Choroid plexus epithelial cell (primary cell): ENCODE data around the gene CAMK1G.
A peak's percentile ranks its signal among the peaks of the same experiment; 100 is the strongest.

Source experiments
- DNase-seq: peaks from one replicate; pipeline ENCODE4 v3.0.0-alpha.2; 2010; ENCODE audit warnings: low read depth
- H3K4me3 ChIP-seq: 2 replicates; pipeline ENCODE4 v1.5.1; 2011; ENCODE audit warnings: low read depth, mild to moderate bottlenecking, control low read depth, low read length, moderate library complexity
- TF ChIP-seq, protein P1 (sequence below): conservative IDR thresholded peaks from 2 replicates; pipeline ENCODE4 v1.5.1; 2011; ENCODE audit warnings: low read depth, mild to moderate bottlenecking, control low read depth, inconsistent platforms, low read length, moderate library complexity

CAMK1G gene

DNA sequence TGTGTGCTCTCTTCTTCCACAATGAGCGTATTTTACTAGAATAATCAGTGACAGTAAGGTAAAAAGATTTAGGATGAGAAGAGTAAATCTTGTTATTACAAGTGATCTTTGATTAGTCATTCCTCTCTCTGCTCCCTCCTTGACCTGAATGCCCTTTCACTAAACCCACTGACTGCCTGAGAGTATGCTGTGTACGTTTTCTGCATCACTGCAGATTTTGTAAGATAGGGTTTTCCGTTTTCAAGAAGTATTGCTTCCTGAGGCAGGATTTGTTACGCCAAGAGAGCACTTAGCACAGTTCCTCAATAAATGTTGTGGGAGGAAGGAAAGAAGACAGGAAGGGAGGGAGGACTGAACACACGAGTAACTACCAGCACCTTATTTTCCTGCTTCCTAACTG, 76.4 kb downstream of the CAMK1G start:
- H3K4me3 ChIP-seq, result no peak overlapping the region
- DNase-seq, result peak; percentile 48
- TF ChIP-seq, protein P1, sequence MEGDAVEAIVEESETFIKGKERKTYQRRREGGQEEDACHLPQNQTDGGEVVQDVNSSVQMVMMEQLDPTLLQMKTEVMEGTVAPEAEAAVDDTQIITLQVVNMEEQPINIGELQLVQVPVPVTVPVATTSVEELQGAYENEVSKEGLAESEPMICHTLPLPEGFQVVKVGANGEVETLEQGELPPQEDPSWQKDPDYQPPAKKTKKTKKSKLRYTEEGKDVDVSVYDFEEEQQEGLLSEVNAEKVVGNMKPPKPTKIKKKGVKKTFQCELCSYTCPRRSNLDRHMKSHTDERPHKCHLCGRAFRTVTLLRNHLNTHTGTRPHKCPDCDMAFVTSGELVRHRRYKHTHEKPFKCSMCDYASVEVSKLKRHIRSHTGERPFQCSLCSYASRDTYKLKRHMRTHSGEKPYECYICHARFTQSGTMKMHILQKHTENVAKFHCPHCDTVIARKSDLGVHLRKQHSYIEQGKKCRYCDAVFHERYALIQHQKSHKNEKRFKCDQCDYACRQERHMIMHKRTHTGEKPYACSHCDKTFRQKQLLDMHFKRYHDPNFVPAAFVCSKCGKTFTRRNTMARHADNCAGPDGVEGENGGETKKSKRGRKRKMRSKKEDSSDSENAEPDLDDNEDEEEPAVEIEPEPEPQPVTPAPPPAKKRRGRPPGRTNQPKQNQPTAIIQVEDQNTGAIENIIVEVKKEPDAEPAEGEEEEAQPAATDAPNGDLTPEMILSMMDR, result no peak

DNA sequence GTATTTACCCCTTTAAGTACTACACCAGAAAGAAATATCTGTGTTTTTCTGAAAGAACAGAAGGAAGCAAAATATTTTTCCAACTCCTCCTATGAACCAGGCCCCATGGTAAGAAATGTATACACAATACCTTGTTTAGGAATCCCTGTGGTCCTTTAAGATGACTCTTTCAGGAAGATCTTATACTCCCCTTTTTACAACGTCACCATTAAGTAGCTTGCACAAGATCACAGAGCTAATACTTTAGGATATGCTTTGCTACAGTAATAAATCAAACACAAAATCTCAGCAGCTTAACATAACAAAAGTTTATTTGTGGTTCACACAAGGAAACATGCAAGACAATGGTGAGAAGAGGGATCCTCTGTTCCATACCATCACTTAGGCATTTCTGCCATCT, 77.6 kb downstream of the CAMK1G start:
- DNase-seq, result no peak
- TF ChIP-seq, protein P1, result no peak
- no peak overlapping the region for H3K4me3 ChIP-seq

GRCh38 chr1:209662879-209663327, 79.4 kb downstream of the CAMK1G start:
- no peak for DNase-seq
- no peak overlapping the region for H3K4me3 ChIP-seq
- TF ChIP-seq, protein P1, result no peak
